Gastrocnemius medialis (tissue), 4 donors: ENCODE measurements around the gene PTPRT.

Experiments
- CTCF ChIP-seq, 5 experiments: fragments of 450-650 bp in 3 of 5; fragments of 200-600 bp in 2 of 5; sonication (generic) in 2 of 5; IDR thresholded peaks in 4 of 5; conservative IDR thresholded peaks in 1 of 5; 1 replicate in 4 of 5; 2 replicates in 1 of 5; pipeline ENCODE4 v1.5.1; 2016 to 2019; ENCODE audit warnings: antibody characterized with exemption in 5 of 5, mild to moderate bottlenecking in 3 of 5, moderate library complexity in 3 of 5
- POLR2A ChIP-seq, 2 donors: fragments of 450-650 bp; IDR thresholded peaks; one replicate each; pipeline ENCODE4 v1.6.1; 2017; ENCODE audit warnings: antibody characterized with exemption in 2 of 2, mild to moderate bottlenecking in 2 of 2, moderate library complexity in 2 of 2

GRCh38 chr20:42594659-42595058 lies 595.0 kb downstream of the PTPRT start:
- TF ChIP-seq CTCF (IDR thresholded peaks at IDR 0.05 in 4 of 5, conservative IDR thresholded peaks at IDR 0.05 in 1 of 5), result no peak
- no peak for TF ChIP-seq POLR2A (IDR thresholded peaks at IDR 0.05)
